ENCODE data around the gene AGPAT2.

DNA sequence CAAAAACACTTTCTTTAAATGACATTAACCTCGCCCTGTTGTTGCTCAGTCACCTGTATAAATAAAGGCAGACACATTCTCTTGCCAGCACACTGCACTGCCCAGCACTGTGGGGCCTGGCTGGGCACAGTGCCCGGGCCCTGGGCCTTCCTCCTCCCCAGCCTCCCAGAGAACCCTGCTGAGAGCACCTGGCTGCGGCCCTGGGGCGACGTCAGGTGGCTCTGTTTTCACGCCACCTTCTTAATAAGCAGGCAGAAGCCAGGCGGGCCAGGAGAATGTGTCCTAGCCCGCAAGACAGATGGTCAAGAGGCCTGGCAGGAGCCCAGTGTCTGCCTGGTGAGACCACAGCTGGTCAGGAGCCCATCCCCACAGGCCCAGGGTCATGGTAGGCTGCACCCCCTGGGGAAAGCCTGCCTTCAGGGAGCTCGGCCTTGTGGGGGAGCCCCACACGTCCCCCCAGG lies 8.2 kb upstream of the AGPAT2 start:
- TF ChIP-seq, protein P1, sequence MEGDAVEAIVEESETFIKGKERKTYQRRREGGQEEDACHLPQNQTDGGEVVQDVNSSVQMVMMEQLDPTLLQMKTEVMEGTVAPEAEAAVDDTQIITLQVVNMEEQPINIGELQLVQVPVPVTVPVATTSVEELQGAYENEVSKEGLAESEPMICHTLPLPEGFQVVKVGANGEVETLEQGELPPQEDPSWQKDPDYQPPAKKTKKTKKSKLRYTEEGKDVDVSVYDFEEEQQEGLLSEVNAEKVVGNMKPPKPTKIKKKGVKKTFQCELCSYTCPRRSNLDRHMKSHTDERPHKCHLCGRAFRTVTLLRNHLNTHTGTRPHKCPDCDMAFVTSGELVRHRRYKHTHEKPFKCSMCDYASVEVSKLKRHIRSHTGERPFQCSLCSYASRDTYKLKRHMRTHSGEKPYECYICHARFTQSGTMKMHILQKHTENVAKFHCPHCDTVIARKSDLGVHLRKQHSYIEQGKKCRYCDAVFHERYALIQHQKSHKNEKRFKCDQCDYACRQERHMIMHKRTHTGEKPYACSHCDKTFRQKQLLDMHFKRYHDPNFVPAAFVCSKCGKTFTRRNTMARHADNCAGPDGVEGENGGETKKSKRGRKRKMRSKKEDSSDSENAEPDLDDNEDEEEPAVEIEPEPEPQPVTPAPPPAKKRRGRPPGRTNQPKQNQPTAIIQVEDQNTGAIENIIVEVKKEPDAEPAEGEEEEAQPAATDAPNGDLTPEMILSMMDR (conservative IDR thresholded peaks at IDR 0.05; ENCODE audit: low read depth, low read length), result no peak
- TF ChIP-seq EZH2 (IDR thresholded peaks at IDR 0.05; ENCODE audit: low read length, unreplicated experiment) (no peak), EZH2phosphoT487 (IDR thresholded peaks at IDR 0.05; ENCODE audit: borderline replicate concordance, low read length) (no peak)
